ENCODE measurements around the gene TLX3. TPM values are rescaled to one million over a fixed set of nuclear protein-coding genes. Genes with fewer than 3 reads are reported as not detected.

TLX3 gene
- polyA plus RNA-seq, 1 donor (not counting 4 experiments of a cell fraction or from before 2014, with no cell fraction given), result not detected

- Histone ChIP-seq H2AFZ (ENCODE audit: control insufficient read depth, low read length) (no peak overlapping the region), H3K9me3 (ENCODE audit: control insufficient read depth, low read depth, low read length) (no peaks in the 10 kb centered on the region), H3K79me2 (ENCODE audit: control insufficient read depth, insufficient read depth, low read length) (no peaks in the 10 kb centered on the region), H3K36me3 (ENCODE audit: control insufficient read depth in 2 of 2, extremely low read depth in 1 of 2, insufficient read depth in 2 of 2, low read length in 2 of 2) (no peaks in the 10 kb centered on the region), H3K9me1 (ENCODE audit: control insufficient read depth, extremely low read depth, insufficient read depth, low read length) (no peaks in the 10 kb centered on the region), H3K4me2 (ENCODE audit: control insufficient read depth, extremely low read depth, insufficient read depth, low read depth, low read length) (no peak overlapping the region), H4K20me1 (ENCODE audit: control insufficient read depth, extremely low read depth, insufficient read depth, low read length) (no peaks in the 10 kb centered on the region), H3K4me3 (ENCODE audit: control insufficient read depth in 2 of 3, extremely low read depth in 1 of 3, insufficient read depth in 2 of 3, low read depth in 1 of 3, low read length in 3 of 3) (no peak overlapping the region), H3K9ac (ENCODE audit: control insufficient read depth, extremely low read depth, insufficient read depth, low read length) (no peak overlapping the region), H3K27ac (ENCODE audit: control insufficient read depth, insufficient read depth, low read length) (no peak overlapping the region), H3K4me1 (ENCODE audit: control insufficient read depth, extremely low read depth, insufficient read depth, low read length) (no peaks in the 10 kb centered on the region), H3K27me3 (ENCODE audit: control insufficient read depth, extremely low read depth, insufficient read depth, low read length) (no peaks in the 10 kb centered on the region)
- no peak for DNase-seq (ENCODE audit: low read depth, low spot score)
- dilution Hi-C loops (cut with MboI; ENCODE audit: extremely low pct_ligation_motif_present, low sequenced_read_pairs), result no loop called here
- TF ChIP-seq EZH2 (IDR thresholded peaks at IDR 0.05; ENCODE audit: low read length) (no peak), CTCF (optimal IDR thresholded peaks at IDR 0.05 in 1 of 3, IDR thresholded peaks at IDR 0.05 in 1 of 3, conservative IDR thresholded peaks at IDR 0.05 in 1 of 3; ENCODE audit: extremely low read depth in 1 of 3, insufficient read depth in 2 of 3, low read length in 3 of 3) (no peak)
- no peak for FAIRE-seq
Observed at GRCh38 chr5:171283753-171284152, 25.3 kb upstream of the TLX3 start.

- dilution Hi-C loops (cut with MboI; ENCODE audit: extremely low pct_ligation_motif_present, low sequenced_read_pairs), result no loop called here
- no peak for FAIRE-seq
- H3K27ac ChIP-seq (ENCODE audit: control insufficient read depth, insufficient read depth, low read length), result no peak overlapping the region
Observed at GRCh38 chr5:171285465-171285864, 23.6 kb upstream of the TLX3 start.

More at GRCh38 chr5:171285465-171285864, 23.6 kb upstream of the TLX3 start:
- no peaks in the 10 kb centered on the region for H3K4me1 ChIP-seq (ENCODE audit: control insufficient read depth, extremely low read depth, insufficient read depth, low read length)
- H3K79me2 ChIP-seq (ENCODE audit: control insufficient read depth, insufficient read depth, low read length), result no peaks in the 10 kb centered on the region
- H4K20me1 ChIP-seq (ENCODE audit: control insufficient read depth, extremely low read depth, insufficient read depth, low read length), result no peaks in the 10 kb centered on the region
- H2AFZ ChIP-seq (ENCODE audit: control insufficient read depth, low read length), result no peak overlapping the region
- no peak overlapping the region for H3K4me2 ChIP-seq (ENCODE audit: control insufficient read depth, extremely low read depth, insufficient read depth, low read depth, low read length)
- no peak overlapping the region for H3K4me3 ChIP-seq (ENCODE audit: control insufficient read depth in 2 of 3, extremely low read depth in 1 of 3, insufficient read depth in 2 of 3, low read depth in 1 of 3, low read length in 3 of 3)
- no peaks in the 10 kb centered on the region for H3K9me1 ChIP-seq (ENCODE audit: control insufficient read depth, extremely low read depth, insufficient read depth, low read length)
- no peak overlapping the region for H3K9ac ChIP-seq (ENCODE audit: control insufficient read depth, extremely low read depth, insufficient read depth, low read length)
- no peak for DNase-seq (ENCODE audit: low read depth, low spot score)
- no peaks in the 10 kb centered on the region for H3K9me3 ChIP-seq (ENCODE audit: control insufficient read depth, low read depth, low read length)
- H3K36me3 ChIP-seq (ENCODE audit: control insufficient read depth in 2 of 2, extremely low read depth in 1 of 2, insufficient read depth in 2 of 2, low read length in 2 of 2), result no peaks in the 10 kb centered on the region
- no peaks in the 10 kb centered on the region for H3K27me3 ChIP-seq (ENCODE audit: control insufficient read depth, extremely low read depth, insufficient read depth, low read length)
- TF ChIP-seq CTCF (optimal IDR thresholded peaks at IDR 0.05 in 1 of 3, IDR thresholded peaks at IDR 0.05 in 1 of 3, conservative IDR thresholded peaks at IDR 0.05 in 1 of 3; ENCODE audit: extremely low read depth in 1 of 3, insufficient read depth in 2 of 3, low read length in 3 of 3), result no peak
- TF ChIP-seq EZH2 (IDR thresholded peaks at IDR 0.05; ENCODE audit: low read length), result no peak

Measured in keratinocyte (primary cell).